GM21723 (cell line): ENCODE results near the gene NUP93.

ENCODE experiments used
- ATAC-seq: cut with Tn5 transposase; IDR thresholded peaks from one replicate; pipeline ENCODE4 v1.9.1; 2021; ENCODE audit warnings: mild to moderate bottlenecking, moderate library complexity; ENCODE audit not compliant: unreplicated experiment

Gene NUP93

GRCh38 chr16:56741399-56741798 is 11.5 kb downstream of the NUP93 start:
- no peak for ATAC-seq

- ATAC-seq: no peak
These were observed 12.4 kb downstream of the NUP93 start for GRCh38 chr16:56742030-56742984.

- ATAC-seq: no peak
These were observed 13.9 kb downstream of the NUP93 start for GRCh38 chr16:56743840-56744239.

- no peak for ATAC-seq
These were observed 15.2 kb downstream of the NUP93 start for GRCh38 chr16:56744996-56745640.

- ATAC-seq: no peak
These were observed 17.6 kb downstream of the NUP93 start for GRCh38 chr16:56747486-56748045.

GRCh38 chr16:56748191-56748590 is 18.3 kb downstream of the NUP93 start:
- no peak for ATAC-seq

- no peak for ATAC-seq
These were observed 18.9 kb downstream of the NUP93 start for GRCh38 chr16:56748826-56749225.

GRCh38 chr16:56749672-56750491 is 20.0 kb downstream of the NUP93 start:
- ATAC-seq: no peak

- ATAC-seq: no peak
These were observed 23.5 kb downstream of the NUP93 start for GRCh38 chr16:56753410-56753809.

- no peak for ATAC-seq
These were observed 25.1 kb downstream of the NUP93 start for GRCh38 chr16:56755038-56755437.

GRCh38 chr16:56758432-56758831 is 28.5 kb downstream of the NUP93 start:
- ATAC-seq: no peak

GRCh38 chr16:56758930-56759329 is 29.0 kb downstream of the NUP93 start:
- no peak for ATAC-seq

- no peak for ATAC-seq
These were observed 33.5 kb downstream of the NUP93 start for GRCh38 chr16:56763291-56763916.

GRCh38 chr16:56764835-56765234 is 34.9 kb downstream of the NUP93 start:
- no peak for ATAC-seq

GRCh38 chr16:56765949-56766348 is 36.0 kb downstream of the NUP93 start:
- ATAC-seq: no peak

GRCh38 chr16:56767024-56767423 is 37.1 kb downstream of the NUP93 start:
- no peak for ATAC-seq

- no peak for ATAC-seq
These were observed 39.7 kb downstream of the NUP93 start for GRCh38 chr16:56769677-56770076.

GRCh38 chr16:56771558-56772279 is 41.8 kb downstream of the NUP93 start:
- ATAC-seq: no peak

GRCh38 chr16:56773532-56773931 is 43.6 kb downstream of the NUP93 start:
- ATAC-seq: no peak
